ENCODE data around the gene DAB1.

The DAB1 gene

DNA sequence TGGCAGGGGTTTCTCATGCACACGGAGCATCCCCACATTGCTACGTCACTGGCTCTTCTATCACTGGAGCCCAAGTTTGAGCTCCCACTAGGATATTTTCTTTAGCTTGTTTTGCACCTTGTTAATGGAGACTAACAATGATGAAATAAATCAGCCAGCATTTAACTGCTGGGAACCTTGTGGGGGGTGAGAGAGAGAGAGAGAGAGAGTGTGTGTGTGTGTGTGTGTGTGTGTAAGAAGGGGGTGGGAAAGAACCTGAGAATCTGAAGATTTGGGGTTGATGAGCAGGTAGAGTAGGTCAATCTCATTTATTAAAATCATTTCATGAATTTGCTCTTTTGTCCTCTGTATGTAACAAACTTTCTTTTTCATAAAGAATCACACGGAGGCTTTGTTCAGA, 458.7 kb downstream of the DAB1 start:
- TF ChIP-seq, protein P1, sequence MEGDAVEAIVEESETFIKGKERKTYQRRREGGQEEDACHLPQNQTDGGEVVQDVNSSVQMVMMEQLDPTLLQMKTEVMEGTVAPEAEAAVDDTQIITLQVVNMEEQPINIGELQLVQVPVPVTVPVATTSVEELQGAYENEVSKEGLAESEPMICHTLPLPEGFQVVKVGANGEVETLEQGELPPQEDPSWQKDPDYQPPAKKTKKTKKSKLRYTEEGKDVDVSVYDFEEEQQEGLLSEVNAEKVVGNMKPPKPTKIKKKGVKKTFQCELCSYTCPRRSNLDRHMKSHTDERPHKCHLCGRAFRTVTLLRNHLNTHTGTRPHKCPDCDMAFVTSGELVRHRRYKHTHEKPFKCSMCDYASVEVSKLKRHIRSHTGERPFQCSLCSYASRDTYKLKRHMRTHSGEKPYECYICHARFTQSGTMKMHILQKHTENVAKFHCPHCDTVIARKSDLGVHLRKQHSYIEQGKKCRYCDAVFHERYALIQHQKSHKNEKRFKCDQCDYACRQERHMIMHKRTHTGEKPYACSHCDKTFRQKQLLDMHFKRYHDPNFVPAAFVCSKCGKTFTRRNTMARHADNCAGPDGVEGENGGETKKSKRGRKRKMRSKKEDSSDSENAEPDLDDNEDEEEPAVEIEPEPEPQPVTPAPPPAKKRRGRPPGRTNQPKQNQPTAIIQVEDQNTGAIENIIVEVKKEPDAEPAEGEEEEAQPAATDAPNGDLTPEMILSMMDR (IDR thresholded peaks at IDR 0.05; ENCODE audit: extremely low read depth, insufficient read depth, missing control alignments): no peak
- in situ Hi-C loops (cut with MboI; ENCODE audit: low pct_unique_long_range_greater_than_20kb, low sequenced_read_pairs, unreplicated experiment): no loop called here
- no peak for DNase-seq (ENCODE audit: low spot score)

DNA sequence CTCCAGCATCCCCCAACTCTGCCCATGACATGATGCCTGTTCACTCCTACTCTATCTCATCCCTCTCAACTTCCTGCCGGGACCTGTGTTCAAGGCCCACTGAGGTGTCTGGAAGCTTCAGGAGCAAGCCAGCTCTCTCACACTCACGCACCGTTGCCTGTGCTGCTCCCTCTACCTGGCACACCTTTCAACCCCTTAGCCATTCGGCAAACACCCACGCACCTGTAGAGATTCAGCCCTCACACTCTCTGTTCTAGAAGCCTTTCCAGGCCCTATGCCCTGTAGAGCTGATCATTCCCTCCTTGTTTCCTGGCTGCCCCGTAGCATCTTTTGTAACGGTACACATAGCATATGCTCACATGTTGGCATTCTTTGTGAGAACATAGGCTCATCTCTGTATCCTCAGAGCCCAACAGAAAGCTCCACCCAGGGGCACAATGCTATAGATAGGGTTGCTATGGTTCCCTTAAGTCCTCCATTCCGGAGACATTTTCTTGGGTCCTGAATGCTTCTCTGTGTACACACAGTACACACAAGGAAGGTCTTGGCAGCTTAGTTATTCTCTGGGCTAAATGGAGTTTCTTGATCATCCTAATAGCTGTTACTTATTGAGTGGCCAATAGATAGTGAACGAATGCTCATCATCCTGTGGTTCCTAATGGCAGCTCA, 459.4 kb downstream of the DAB1 start:
- in situ Hi-C loops (cut with MboI; ENCODE audit: low pct_unique_long_range_greater_than_20kb, low sequenced_read_pairs, unreplicated experiment): no loop called here
- TF ChIP-seq, protein P1 (IDR thresholded peaks at IDR 0.05; ENCODE audit: extremely low read depth, insufficient read depth, missing control alignments): no peak
- no peak for DNase-seq (ENCODE audit: low spot score)

DNA sequence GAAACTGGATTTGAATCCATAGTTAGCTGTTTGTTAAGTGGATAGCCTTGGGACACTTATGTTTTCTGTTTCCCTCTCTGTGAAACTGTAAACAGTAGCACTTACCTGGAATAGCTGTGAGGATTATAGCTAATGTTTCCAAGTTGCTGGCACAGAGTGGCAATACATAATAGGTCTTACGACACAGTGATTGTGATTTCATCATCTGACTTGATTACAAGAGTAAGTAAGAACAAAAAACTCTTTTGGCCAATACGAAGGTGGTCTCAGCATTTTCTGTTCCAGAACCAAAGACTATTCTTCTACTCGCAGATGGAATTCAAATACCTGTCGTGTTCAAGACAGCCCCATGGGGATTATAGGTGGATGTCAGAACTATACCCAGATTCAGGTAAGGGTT, 460.2 kb downstream of the DAB1 start:
- TF ChIP-seq, protein P1 (IDR thresholded peaks at IDR 0.05; ENCODE audit: extremely low read depth, insufficient read depth, missing control alignments): no peak
- in situ Hi-C loops (cut with MboI; ENCODE audit: low pct_unique_long_range_greater_than_20kb, low sequenced_read_pairs, unreplicated experiment): no loop called here
- DNase-seq (ENCODE audit: low spot score): no peak

DNA sequence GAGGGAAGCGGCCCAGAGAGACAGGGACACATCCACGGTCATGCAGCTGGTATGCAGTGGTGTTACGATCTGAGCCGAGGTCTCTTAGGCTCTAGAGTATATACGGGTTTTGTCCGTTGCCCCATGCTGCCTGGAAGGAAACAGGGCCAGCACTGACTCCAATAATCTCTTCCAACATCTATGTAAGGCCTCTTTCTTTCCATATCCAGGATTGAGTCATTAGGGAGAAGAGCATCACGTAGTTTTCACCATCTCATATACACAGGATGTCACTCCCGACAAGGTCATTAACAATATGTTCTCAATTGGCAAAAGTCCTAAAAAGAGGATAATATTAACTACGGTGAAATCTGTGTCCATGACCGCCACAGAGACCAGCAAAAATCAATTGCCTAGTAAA, 462.4 kb downstream of the DAB1 start:
- TF ChIP-seq, protein P1 (IDR thresholded peaks at IDR 0.05; ENCODE audit: extremely low read depth, insufficient read depth, missing control alignments): no peak
- no peak for DNase-seq (ENCODE audit: low spot score)
- in situ Hi-C loops (cut with MboI; ENCODE audit: low pct_unique_long_range_greater_than_20kb, low sequenced_read_pairs, unreplicated experiment): no loop called here

DNA sequence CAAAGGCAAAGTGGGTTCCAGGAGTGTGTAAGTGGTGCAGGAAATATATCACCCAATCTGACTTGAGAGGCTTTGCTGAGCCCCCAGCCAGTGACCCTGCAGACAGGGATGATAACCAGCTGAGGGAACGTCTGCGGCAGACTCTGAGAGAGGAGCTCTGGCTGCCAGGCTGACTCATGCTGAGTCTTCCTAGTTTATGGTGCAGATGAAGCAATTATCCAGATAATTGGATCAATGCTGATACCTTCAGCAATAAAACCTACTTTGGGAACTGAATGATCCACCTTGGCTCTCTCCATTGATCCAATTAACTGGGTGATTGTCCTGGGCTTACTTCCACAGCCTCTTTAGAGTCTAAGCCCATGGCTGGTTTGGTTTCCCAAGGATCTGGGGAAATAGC, 465.3 kb downstream of the DAB1 start:
- DNase-seq (ENCODE audit: low spot score): no peak
- in situ Hi-C loops (cut with MboI; ENCODE audit: low pct_unique_long_range_greater_than_20kb, low sequenced_read_pairs, unreplicated experiment): no loop called here
- TF ChIP-seq, protein P1 (IDR thresholded peaks at IDR 0.05; ENCODE audit: extremely low read depth, insufficient read depth, missing control alignments): no peak

DNA sequence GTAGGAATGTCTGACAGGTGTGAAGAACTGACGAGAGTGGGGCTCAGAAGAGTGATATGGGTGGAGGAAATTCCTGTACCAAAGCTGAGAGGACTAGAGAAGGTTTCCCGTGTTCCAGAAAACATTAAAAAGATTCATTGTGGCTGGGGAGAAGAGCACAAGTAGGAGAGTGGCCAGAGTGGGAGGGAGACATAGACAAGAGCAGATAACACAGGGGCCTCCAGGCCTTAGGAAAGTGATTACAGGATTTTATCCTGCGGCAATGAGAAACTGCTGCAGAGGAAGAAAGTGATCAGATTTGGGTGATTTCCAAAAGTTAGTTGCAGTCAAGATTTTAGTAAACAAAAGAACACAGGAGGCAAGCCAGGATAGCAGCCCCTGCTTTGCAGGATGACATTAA, 465.9 kb downstream of the DAB1 start:
- TF ChIP-seq, protein P1 (IDR thresholded peaks at IDR 0.05; ENCODE audit: extremely low read depth, insufficient read depth, missing control alignments): no peak
- DNase-seq (ENCODE audit: low spot score): no peak
- in situ Hi-C loops (cut with MboI; ENCODE audit: low pct_unique_long_range_greater_than_20kb, low sequenced_read_pairs, unreplicated experiment): no loop called here

Data from GM13977 (cell line).